ENCODE measurements around the gene DHRS13.
A peak's percentile ranks its signal among the peaks of the same experiment; 100 is the strongest.
"Not testable (repeated sequence)": the region's sequence is repeated elsewhere in the genome, so short reads cannot be mapped to it uniquely, and the experiment has no call there.

Gene DHRS13

DNA sequence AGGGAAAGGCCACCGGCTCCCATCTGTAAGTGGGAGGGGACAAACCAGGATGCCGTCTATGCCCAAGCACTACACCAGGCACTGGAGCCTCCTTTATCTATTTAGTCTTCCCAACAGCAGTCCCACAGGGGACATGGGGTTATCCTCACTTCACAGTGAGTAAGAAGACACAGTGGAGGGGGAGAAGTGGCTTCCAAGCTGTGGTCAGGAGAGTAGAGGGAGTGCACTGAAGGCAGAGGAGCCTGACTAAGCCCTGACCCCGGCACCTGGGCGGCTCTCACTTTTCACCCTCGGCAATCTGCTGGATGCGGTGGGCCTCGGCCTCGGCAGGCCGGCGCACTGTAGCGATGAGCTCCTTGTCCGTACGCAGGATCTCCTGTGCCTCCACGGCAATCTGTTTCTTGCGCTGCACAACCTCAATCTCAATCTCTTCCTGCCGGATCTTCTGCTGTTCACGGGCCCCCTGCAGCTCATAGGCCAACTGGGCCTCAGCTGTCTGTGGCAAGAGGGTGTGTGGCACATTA is 21.3 kb downstream of the DHRS13 start:
- DNase-seq = no peak

GRCh38 chr17:28880572-28880945 is 22.3 kb downstream of the DHRS13 start:
- DNase-seq = no peak

- DNase-seq = no peak
Observed at GRCh38 chr17:28879886-28880571, 22.9 kb downstream of the DHRS13 start.

- DNase-seq = no peak
Observed at GRCh38 chr17:28878981-28879380, 23.9 kb downstream of the DHRS13 start.

DNA sequence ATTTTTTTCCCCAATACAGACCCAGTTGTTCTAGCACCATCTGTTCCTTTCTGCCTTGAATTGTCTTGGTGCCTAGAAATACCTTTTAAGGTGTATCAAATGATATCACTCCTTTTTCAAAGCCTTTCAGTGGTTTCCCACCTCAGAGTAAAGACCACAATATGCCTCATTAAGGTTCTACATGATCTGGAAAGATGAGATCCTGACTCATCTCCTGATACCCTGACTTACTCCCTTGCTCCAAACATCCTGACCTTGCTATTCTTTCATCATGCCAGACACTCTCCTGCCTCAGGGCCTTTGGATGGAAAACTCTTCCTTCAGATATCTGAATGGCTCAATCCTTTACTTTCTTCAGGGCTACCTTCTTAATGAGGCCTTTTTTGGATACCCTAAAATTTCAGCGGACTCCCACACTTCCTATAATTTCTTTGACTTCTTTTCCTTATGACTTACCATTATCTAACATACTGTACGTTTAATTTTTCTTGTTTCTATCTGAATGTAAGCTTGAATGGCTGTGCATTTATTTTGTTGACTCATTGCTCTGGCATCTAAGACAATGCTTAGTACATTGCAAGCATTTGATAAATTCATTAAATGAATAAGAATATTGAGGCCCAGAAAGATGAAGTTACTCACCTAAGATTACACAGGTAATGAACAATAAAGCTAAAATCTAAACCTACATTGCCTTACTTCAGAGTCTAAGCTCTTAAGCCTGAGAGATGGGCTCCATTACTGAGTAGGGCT is 24.5 kb downstream of the DHRS13 start:
- no peak for DNase-seq

- not testable (repeated sequence) for DNase-seq
Observed at GRCh38 chr17:28877150-28877711, 25.6 kb downstream of the DHRS13 start.

DNA sequence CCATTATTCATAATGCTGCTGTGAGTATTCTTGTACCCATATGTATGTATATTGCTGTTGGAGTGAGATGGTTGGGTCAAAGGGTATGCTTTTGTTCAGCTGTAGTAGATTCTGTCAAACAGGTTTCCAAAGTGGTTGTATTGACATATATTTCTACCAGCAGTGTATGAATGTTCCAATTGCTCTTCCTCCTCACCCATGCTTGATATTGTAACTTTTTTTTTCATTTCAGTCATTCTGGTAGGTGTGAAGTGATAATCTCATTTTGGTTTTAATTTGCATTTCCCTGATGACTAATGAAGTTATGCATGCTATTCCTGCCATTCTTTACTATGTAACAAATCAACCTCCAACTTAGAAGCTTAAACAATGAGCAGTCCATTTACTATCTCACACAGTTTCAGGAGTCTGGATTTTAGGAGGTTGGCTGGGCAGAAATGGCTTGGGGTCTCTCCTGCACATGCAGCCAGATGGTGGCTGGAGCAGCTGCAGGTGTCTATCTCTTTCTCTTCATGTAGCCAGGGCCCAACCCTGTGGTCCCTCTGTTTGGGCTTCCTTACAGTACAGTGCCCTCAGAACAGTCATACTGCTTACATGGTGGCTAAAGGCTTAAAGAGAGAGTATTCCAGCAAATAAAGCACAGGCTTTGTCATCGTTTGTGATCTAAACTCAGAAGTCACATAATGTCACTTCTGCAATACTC is 26.9 kb downstream of the DHRS13 start:
- no peak for DNase-seq

- no peak for DNase-seq
Observed at GRCh38 chr17:28874750-28875149, 28.1 kb downstream of the DHRS13 start.

DNA sequence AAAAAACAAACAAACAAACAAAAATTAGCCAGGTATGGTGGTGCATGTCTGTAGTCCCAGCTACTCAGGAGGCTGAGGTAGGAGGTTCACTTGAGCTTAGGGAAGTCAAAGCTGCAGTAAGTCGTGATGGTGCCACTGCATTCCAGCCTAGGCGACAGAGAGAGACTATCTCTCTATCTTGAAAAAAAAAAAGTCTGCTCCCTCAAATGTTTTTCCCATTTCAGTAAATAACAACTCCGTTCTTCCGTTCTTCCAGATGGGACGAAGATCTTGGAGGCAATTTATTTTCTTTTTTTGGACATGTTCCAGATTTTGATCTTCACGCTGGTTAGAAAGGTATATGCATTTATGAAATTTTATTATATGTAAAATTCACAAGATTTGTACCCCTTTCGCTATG is 29.0 kb downstream of the DHRS13 start:
- no peak for DNase-seq

DNA sequence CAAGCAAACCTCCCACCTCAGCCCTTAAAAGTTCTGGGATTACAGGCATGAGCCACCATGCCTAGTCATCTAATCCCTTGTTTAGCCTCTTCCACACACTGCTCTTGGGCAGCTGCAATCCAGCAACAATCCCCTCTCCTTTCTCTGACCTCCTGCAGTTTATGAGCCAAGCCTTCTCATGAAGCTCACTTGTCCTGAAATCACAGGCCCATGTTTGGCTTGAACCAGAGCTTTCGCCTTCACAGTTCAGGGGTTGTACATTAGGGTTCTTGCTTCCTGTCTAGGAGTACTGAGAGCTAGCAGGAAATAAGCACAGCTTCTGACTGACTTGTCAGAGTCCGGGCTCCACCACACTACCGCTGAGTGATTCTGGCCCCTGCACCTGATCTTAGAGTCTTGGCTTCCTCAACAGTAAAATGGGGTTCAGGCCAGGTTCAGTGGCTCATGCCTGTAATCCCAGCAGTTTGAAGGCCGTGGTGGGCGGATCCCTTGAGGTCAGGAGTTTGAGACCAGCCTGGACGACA is 31.8 kb downstream of the DHRS13 start:
- peak in 1 of 2 experiments; percentile 10 for DNase-seq

- no peak for DNase-seq
Observed at GRCh38 chr17:28867276-28867675, 35.6 kb downstream of the DHRS13 start.

GRCh38 chr17:28865946-28866752 is 36.7 kb downstream of the DHRS13 start:
- no peak for DNase-seq

DNA sequence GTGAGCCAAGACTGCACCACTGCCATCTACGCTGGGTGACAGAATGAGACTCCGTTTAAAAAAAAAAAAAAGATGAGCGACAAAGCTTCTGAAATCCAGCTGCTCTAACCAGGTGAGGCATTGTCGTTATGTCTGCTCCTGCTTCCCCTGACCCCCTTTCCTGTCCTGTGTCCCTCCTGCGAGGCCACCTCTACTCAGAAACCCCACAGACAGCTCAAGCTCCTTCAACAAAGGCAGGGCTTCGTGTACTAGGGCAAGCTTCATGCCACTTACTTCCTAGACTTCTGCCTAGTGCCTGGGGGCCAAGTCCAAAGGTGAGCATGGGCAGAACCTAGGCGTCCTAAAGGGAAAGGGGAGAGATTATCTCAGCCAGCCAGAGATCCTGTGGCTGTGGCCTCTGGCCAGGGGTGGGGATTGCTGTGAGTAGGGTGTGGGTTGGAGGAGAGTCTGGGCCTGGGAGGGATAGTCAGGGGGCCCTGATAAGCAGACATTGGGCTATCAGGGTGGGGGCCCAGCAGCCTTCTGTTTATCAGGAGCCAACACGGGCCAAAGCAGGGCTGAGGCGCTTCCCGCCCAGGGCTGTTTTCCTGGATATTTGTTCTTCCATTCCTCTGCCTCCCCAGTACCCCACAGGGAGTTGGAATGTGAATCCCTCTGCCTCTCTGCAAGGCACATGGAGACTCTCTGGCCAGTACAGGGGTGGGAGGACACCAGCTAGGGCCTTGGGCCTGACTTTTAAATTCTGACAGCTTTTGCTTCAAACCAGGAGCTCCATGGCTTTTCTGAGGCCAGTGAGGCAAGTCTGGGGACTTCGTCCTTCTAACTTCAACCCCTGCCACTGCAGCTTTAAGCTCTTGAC is 37.7 kb downstream of the DHRS13 start:
- no peak for DNase-seq

GRCh38 chr17:28863953-28864352 is 38.9 kb downstream of the DHRS13 start:
- no peak for DNase-seq

GRCh38 chr17:28862561-28862960 is 40.3 kb downstream of the DHRS13 start:
- no peak for DNase-seq

GRCh38 chr17:28861393-28862203 is 41.3 kb downstream of the DHRS13 start:
- no peak for DNase-seq

- DNase-seq = no peak
Observed at GRCh38 chr17:28860363-28860808, 42.5 kb downstream of the DHRS13 start.

- DNase-seq = no peak
Observed at GRCh38 chr17:28858801-28859355, 44.0 kb downstream of the DHRS13 start.

DNA sequence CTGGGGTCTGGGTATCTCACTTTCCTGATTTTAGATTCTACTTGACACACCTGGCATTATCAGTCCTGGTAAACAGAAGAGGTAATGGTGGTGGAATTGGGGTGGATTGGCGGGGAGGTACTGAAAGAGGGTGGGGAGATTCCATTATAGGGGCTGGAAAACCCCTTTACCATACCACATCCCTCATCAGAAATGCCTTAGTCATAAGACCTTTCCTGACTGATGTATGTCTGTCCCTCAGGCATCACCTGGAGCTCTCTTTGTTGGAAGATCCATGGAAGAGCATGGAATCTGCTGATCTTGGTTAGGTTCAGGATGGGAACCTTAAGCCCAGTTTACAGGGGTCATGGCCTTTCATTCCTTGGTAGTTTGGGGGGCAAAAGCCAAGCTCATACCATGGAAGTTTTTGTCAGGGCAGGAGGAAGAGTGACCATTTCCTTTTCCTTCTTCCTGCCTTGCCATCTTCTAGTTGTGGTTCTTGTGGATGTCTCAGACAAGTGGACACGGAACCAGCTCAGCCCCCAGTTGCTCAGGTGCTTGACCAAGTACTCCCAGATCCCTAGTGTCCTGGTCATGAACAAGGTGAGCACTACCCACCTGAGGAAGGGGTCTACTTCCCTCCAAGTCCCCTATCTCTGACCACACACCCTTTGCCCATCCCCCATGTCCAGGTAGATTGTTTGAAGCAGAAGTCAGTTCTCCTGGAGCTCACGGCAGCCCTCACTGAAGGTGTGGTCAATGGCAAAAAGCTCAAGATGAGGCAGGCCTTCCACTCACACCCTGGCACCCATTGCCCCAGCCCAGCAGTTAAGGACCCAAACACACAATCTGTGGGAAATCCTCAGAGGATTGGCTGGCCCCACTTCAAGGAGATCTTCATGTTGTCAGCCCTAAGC is 44.7 kb downstream of the DHRS13 start:
- no peak for DNase-seq

Data from activated CD4-positive, alpha-beta T cell treated with anti-CD3 and anti-CD28 coated beads, Interleukin-2, amount 50 U/mL, for 4 hours (primary cell).